ENCODE data around the gene NUP93.
"Not testable (repeated sequence)": the region's sequence is repeated elsewhere in the genome, so short reads cannot be mapped to it uniquely, and the experiment has no call there.

Gene NUP93

GRCh38 chr16:56734429-56734828, 4.5 kb downstream of the NUP93 start:
- TF ChIP-seq CTCF (IDR thresholded peaks at IDR 0.05; ENCODE audit: low read depth, low read length) = no peak
- TF ChIP-seq MAX (IDR thresholded peaks at IDR 0.05; ENCODE audit: low read depth, low read length) = no peak
- no peak for TF ChIP-seq MYC (IDR thresholded peaks at IDR 0.05; ENCODE audit: low read depth, low read length)
- no peak for TF ChIP-seq POLR2A (IDR thresholded peaks at IDR 0.05; ENCODE audit: extremely low read depth, insufficient read length)
- no peak overlapping the region for H3K4me3 ChIP-seq (ENCODE audit: low read depth, low read length)
- DNase-seq (ENCODE audit: low read depth) = no peak

GRCh38 chr16:56736476-56736875, 6.5 kb downstream of the NUP93 start:
- no peak for TF ChIP-seq POLR2A (IDR thresholded peaks at IDR 0.05; ENCODE audit: extremely low read depth, insufficient read length)
- TF ChIP-seq MYC (IDR thresholded peaks at IDR 0.05; ENCODE audit: low read depth, low read length) = no peak
- TF ChIP-seq CTCF (IDR thresholded peaks at IDR 0.05; ENCODE audit: low read depth, low read length) = no peak
- TF ChIP-seq MAX (IDR thresholded peaks at IDR 0.05; ENCODE audit: low read depth, low read length) = no peak
- H3K4me3 ChIP-seq (ENCODE audit: low read depth, low read length) = no peak overlapping the region
- no peak for DNase-seq (ENCODE audit: low read depth)

- DNase-seq (ENCODE audit: low read depth) = no peak
- TF ChIP-seq CTCF (IDR thresholded peaks at IDR 0.05; ENCODE audit: low read depth, low read length) = no peak
- no peak for TF ChIP-seq MYC (IDR thresholded peaks at IDR 0.05; ENCODE audit: low read depth, low read length)
- TF ChIP-seq MAX (IDR thresholded peaks at IDR 0.05; ENCODE audit: low read depth, low read length) = no peak
- TF ChIP-seq POLR2A (IDR thresholded peaks at IDR 0.05; ENCODE audit: extremely low read depth, insufficient read length) = no peak
- H3K4me3 ChIP-seq (ENCODE audit: low read depth, low read length) = no peak overlapping the region
Measured at GRCh38 chr16:56737539-56737938, 7.6 kb downstream of the NUP93 start.

GRCh38 chr16:56738221-56738620, 8.3 kb downstream of the NUP93 start:
- H3K4me3 ChIP-seq (ENCODE audit: low read depth, low read length) = no peak overlapping the region
- no peak for DNase-seq (ENCODE audit: low read depth)
- no peak for TF ChIP-seq CTCF (IDR thresholded peaks at IDR 0.05; ENCODE audit: low read depth, low read length)
- TF ChIP-seq MAX (IDR thresholded peaks at IDR 0.05; ENCODE audit: low read depth, low read length) = no peak
- no peak for TF ChIP-seq POLR2A (IDR thresholded peaks at IDR 0.05; ENCODE audit: extremely low read depth, insufficient read length)

- H3K4me3 ChIP-seq (ENCODE audit: low read depth, low read length) = not testable (repeated sequence)
Measured at GRCh38 chr16:56739378-56739777, 9.4 kb downstream of the NUP93 start.

GRCh38 chr16:56741399-56741798, 11.5 kb downstream of the NUP93 start:
- H3K4me3 ChIP-seq (ENCODE audit: low read depth, low read length) = no peak overlapping the region
- DNase-seq (ENCODE audit: low read depth) = no peak
- TF ChIP-seq CTCF (IDR thresholded peaks at IDR 0.05; ENCODE audit: low read depth, low read length) (no peak), POLR2A (IDR thresholded peaks at IDR 0.05; ENCODE audit: extremely low read depth, insufficient read length) (no peak), MAX (IDR thresholded peaks at IDR 0.05; ENCODE audit: low read depth, low read length) (no peak), MYC (IDR thresholded peaks at IDR 0.05; ENCODE audit: low read depth, low read length) (no peak)

More at GRCh38 chr16:56739378-56739777, 9.4 kb downstream of the NUP93 start:
- DNase-seq (ENCODE audit: low read depth) = not testable (repeated sequence)
